ENCODE results near the gene UHRF1.

Gene UHRF1

DNA sequence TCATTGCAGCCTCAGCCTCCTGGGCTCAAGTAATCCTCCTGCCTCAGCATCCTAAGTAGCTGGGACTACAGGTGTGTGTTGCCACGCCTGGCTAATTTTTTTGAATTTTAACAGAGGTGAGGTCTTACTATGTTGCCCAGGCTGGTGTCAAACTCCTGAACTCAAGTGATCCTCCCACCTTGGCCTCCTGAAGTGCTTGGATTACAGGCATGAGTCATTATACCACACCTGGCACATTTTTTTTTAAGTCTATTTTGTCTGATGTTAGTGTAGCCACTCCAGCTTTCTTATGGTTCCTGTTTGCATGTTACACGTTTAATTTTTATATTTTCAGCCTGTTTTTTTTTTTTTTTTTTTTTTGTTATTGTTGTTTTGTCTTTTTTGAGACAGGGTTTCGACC is 84.4 kb downstream of the UHRF1 start:
- Histone ChIP-seq H3K27me3 (ENCODE audit: control insufficient read depth, insufficient read depth, low read length) (no peaks in the 10 kb centered on the region), H3K9ac (ENCODE audit: low read length) (no peak overlapping the region), H3K27ac (ENCODE audit: low read depth, low read length) (no peak overlapping the region), H3K36me3 (ENCODE audit: control insufficient read depth, insufficient read depth, low read length) (no peaks in the 10 kb centered on the region), H3K4me3 (ENCODE audit: low read length) (no peak overlapping the region), H3K4me1 (ENCODE audit: control insufficient read depth, insufficient read depth, low read length) (peaks cover 3% of the 10 kb centered on the region)

DNA sequence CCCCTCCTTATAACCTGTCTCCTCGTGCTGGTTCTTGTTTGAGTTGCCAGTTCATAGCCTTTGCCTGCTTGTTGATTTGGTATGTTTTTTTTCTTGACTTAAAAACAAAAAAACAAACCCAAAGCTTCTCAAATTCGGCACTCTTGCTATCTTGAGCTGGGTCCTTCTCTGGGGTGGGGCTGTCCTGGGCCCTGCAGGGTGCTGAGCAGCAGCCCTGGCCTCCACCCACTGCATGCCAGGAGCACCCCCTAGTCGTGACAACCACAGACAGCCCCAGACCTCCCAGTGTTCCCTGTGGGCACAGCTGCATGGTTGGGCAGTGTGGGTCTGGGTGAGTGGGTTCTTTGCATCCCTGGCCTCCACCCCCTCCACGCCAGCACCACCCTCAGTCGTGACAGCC is 87.4 kb downstream of the UHRF1 start:
- H3K4me3 ChIP-seq (ENCODE audit: low read length) = no peak overlapping the region
- no peaks in the 10 kb centered on the region for H3K4me1 ChIP-seq (ENCODE audit: control insufficient read depth, insufficient read depth, low read length)
- no peaks in the 10 kb centered on the region for H3K36me3 ChIP-seq (ENCODE audit: control insufficient read depth, insufficient read depth, low read length)
- no peaks in the 10 kb centered on the region for H3K27me3 ChIP-seq (ENCODE audit: control insufficient read depth, insufficient read depth, low read length)
- no peak overlapping the region for H3K27ac ChIP-seq (ENCODE audit: low read depth, low read length)
- no peak overlapping the region for H3K9ac ChIP-seq (ENCODE audit: low read length)

DNA sequence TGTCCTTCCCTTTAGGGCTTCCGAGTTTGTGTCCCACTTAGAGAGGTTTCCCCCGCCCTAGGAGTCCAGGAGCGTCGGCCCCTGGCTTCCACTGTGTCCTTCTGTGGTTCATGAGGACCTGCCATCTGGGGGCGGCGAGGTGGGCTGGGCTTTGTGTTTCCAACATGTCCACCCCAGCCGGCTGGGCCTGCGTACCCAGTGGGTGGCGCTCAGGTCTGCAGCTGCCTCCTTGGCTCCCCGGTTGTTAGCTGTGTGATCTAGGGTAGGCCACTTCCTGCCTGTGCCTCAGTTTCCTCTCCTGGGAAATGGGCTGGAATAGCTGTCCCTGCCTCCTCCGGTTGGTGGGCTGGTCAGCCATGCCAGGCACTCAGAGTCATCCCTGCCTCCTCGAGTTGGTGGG is 88.0 kb downstream of the UHRF1 start:
- H3K4me3 ChIP-seq (ENCODE audit: low read length) = no peak overlapping the region
- H3K27me3 ChIP-seq (ENCODE audit: control insufficient read depth, insufficient read depth, low read length) = no peaks in the 10 kb centered on the region
- H3K4me1 ChIP-seq (ENCODE audit: control insufficient read depth, insufficient read depth, low read length) = no peaks in the 10 kb centered on the region
- no peaks in the 10 kb centered on the region for H3K36me3 ChIP-seq (ENCODE audit: control insufficient read depth, insufficient read depth, low read length)
- no peak overlapping the region for H3K9ac ChIP-seq (ENCODE audit: low read length)
- no peak overlapping the region for H3K27ac ChIP-seq (ENCODE audit: low read depth, low read length)

DNA sequence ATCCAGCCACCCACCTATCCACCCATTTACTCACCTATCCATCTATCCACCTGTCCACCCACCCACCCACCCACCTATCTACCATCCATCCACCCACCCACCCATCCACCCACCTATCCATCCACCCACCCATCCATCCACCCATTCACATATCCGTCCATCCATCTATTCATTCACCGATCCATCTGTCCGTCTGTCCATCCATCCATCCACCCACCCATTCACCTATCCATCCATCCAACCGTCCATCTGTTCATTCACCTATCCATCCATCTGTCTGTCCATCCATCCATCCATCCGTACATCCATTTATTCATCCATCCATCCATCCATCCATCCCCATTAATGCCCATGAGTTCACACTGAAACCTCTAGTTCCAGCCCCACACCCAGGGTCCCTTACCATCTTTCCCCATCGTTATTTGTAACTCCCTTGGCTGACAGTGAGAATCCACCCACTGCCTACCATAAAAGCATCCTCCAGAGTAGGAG is 90.9 kb downstream of the UHRF1 start:
- no peaks in the 10 kb centered on the region for H3K36me3 ChIP-seq (ENCODE audit: control insufficient read depth, insufficient read depth, low read length)
- no peak overlapping the region for H3K9ac ChIP-seq (ENCODE audit: low read length)
- H3K27me3 ChIP-seq (ENCODE audit: control insufficient read depth, insufficient read depth, low read length) = no peaks in the 10 kb centered on the region
- H3K4me1 ChIP-seq (ENCODE audit: control insufficient read depth, insufficient read depth, low read length) = no peaks in the 10 kb centered on the region
- no peak overlapping the region for H3K4me3 ChIP-seq (ENCODE audit: low read length)
- H3K27ac ChIP-seq (ENCODE audit: low read depth, low read length) = no peak overlapping the region

DNA sequence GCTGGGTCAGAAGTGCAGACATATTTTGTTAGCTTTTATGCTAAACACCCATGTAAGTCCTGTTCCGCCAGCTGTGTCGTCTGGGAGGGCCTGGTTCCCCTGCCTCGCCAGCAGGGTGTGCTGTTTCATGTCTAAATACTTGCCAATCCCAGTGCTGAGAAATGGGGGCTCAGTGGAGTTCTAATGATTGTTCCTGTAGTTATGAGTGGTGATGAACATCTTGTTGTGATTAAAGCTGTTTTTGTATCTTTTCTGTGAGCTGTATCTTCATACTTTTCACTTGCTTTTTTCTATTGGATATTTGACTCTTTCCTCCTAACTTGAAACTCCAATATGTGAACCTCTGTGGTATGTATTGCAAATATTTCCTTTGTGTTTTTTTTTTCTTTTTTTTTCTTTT is 92.3 kb downstream of the UHRF1 start:
- H3K36me3 ChIP-seq (ENCODE audit: control insufficient read depth, insufficient read depth, low read length) = no peaks in the 10 kb centered on the region
- no peaks in the 10 kb centered on the region for H3K27me3 ChIP-seq (ENCODE audit: control insufficient read depth, insufficient read depth, low read length)
- no peak overlapping the region for H3K4me3 ChIP-seq (ENCODE audit: low read length)
- no peaks in the 10 kb centered on the region for H3K4me1 ChIP-seq (ENCODE audit: control insufficient read depth, insufficient read depth, low read length)
- H3K9ac ChIP-seq (ENCODE audit: low read length) = no peak overlapping the region
- no peak overlapping the region for H3K27ac ChIP-seq (ENCODE audit: low read depth, low read length)

DNA sequence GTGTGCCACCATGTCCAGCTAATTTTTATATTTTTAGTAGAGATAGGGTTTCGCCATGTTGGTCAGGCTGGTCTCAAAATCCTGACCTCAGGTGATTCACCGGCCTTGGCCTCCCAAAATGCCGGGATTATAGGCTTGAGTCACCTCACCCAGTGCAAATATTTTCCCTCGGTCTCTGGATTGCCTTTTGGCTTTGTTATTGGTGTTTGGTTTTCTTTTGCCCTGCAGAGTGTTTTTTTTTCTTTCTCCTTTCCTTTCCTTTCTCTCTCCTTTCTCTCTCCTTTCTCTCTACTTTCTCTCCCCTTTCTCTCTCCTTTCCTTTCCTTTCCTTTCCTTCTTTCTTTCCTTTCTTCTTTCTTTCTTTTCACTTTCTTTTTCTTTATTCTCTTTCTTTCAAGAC is 92.8 kb downstream of the UHRF1 start:
- H3K4me1 ChIP-seq (ENCODE audit: control insufficient read depth, insufficient read depth, low read length) = no peaks in the 10 kb centered on the region
- H3K27ac ChIP-seq (ENCODE audit: low read depth, low read length) = no peak overlapping the region
- no peak overlapping the region for H3K9ac ChIP-seq (ENCODE audit: low read length)
- no peaks in the 10 kb centered on the region for H3K27me3 ChIP-seq (ENCODE audit: control insufficient read depth, insufficient read depth, low read length)
- H3K4me3 ChIP-seq (ENCODE audit: low read length) = no peak overlapping the region
- no peaks in the 10 kb centered on the region for H3K36me3 ChIP-seq (ENCODE audit: control insufficient read depth, insufficient read depth, low read length)

DNA sequence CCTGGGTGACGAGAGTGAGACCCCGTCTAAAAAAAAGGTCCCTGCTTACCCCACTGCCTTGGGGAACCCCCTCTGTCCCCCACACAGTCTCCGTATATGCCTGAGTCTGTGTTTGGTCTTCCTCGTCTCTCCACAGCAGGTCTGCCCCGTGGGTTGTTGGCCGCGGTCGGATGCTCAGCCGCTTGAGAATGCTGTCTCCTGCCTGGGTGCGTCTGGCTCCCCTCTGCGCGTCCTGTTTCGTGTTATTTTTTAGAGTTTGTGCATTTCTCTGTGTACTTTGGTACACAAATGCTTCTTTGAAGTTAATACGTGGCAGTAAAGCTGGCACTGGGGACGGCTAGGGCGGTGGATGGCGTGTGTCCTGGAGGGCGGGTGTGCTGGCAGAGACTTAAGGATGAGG is 94.5 kb downstream of the UHRF1 start:
- no peaks in the 10 kb centered on the region for H3K27me3 ChIP-seq (ENCODE audit: control insufficient read depth, insufficient read depth, low read length)
- H3K9ac ChIP-seq (ENCODE audit: low read length) = no peak overlapping the region
- no peak overlapping the region for H3K27ac ChIP-seq (ENCODE audit: low read depth, low read length)
- H3K4me1 ChIP-seq (ENCODE audit: control insufficient read depth, insufficient read depth, low read length) = no peaks in the 10 kb centered on the region
- no peaks in the 10 kb centered on the region for H3K36me3 ChIP-seq (ENCODE audit: control insufficient read depth, insufficient read depth, low read length)
- H3K4me3 ChIP-seq (ENCODE audit: low read length) = no peak overlapping the region

DNA sequence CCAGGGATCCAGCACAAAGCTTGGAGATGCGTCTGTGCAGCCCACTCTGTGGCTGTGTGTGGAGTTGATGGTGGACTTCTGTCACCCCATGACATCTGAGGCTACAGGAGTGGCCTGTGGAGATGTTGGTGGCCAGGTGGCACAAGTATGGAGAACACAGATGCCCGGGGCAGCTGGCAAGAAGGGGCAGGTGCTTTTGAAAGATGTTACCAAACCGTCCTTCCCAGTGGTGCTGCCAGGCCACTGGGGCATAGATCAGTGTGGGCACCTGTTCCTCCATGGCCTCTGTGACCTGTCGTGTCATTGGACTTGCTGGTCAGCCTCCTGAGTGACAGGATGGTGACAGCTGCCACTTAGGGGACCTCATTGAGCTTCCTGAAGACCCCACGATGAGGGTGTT is 95.8 kb downstream of the UHRF1 start:
- Histone ChIP-seq H3K4me1 (ENCODE audit: control insufficient read depth, insufficient read depth, low read length) (no peaks in the 10 kb centered on the region), H3K27me3 (ENCODE audit: control insufficient read depth, insufficient read depth, low read length) (no peaks in the 10 kb centered on the region), H3K4me3 (ENCODE audit: low read length) (no peak overlapping the region), H3K27ac (ENCODE audit: low read depth, low read length) (no peak overlapping the region), H3K9ac (ENCODE audit: low read length) (no peak overlapping the region), H3K36me3 (ENCODE audit: control insufficient read depth, insufficient read depth, low read length) (no peaks in the 10 kb centered on the region)

DNA sequence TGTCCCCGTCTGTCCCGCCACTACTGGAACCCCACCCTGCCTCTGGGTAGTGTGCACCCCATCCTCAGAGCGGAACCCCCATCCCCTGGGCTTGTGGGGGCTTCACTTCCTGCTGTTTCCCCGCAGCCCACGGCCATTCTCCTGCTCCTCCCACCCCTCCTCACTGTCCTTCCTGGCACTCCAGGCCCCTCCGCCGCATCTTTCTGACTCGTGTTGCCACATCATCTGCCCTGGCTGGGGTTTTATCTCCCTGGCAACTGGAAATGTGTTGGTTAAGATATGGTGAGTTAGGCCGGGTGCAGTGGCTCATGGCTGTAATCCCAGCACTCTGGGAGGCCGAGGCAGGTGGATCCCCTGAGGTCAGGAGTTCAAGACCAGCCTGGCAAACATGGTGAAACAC is 96.9 kb downstream of the UHRF1 start:
- H3K4me1 ChIP-seq (ENCODE audit: control insufficient read depth, insufficient read depth, low read length) = no peaks in the 10 kb centered on the region
- H3K27ac ChIP-seq (ENCODE audit: low read depth, low read length) = no peak overlapping the region
- no peak overlapping the region for H3K9ac ChIP-seq (ENCODE audit: low read length)
- no peaks in the 10 kb centered on the region for H3K27me3 ChIP-seq (ENCODE audit: control insufficient read depth, insufficient read depth, low read length)
- H3K4me3 ChIP-seq (ENCODE audit: low read length) = no peak overlapping the region
- no peaks in the 10 kb centered on the region for H3K36me3 ChIP-seq (ENCODE audit: control insufficient read depth, insufficient read depth, low read length)

DNA sequence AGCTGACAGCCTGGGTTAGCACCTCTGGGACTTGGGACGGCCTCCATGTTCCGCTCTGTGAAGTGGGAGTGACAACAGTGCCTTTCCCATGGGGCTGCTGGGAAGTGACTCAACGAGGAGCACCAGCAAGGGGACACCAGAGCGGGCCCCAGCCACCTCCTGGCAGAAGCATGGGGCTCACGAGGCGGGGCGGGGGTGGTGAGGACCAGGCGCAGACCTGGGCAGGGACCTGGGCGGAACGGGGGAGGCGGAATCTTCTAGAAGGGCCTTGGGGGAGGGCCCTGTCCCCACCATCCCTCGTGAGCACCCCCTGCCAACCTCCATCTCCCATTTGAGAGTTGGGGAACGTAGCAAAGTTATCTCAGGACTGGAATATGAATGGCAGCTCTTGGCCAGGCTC is 97.5 kb downstream of the UHRF1 start:
- Histone ChIP-seq H3K27ac (ENCODE audit: low read depth, low read length) (no peak overlapping the region), H3K4me1 (ENCODE audit: control insufficient read depth, insufficient read depth, low read length) (no peaks in the 10 kb centered on the region), H3K36me3 (ENCODE audit: control insufficient read depth, insufficient read depth, low read length) (no peaks in the 10 kb centered on the region), H3K4me3 (ENCODE audit: low read length) (no peak overlapping the region), H3K9ac (ENCODE audit: low read length) (no peak overlapping the region), H3K27me3 (ENCODE audit: control insufficient read depth, insufficient read depth, low read length) (no peaks in the 10 kb centered on the region)

All from rectal smooth muscle tissue (tissue), 1 donor.